SH-SY5Y (cell line): ENCODE measurements around the gene ISCA2.

Experiments used
- GATA2 ChIP-seq: IDR thresholded peaks from 2 replicates; pipeline ENCODE4 v1.6.1; 2011; ENCODE audit warnings: mild to moderate bottlenecking, low read depth, low read length
- GATA3 ChIP-seq: IDR thresholded peaks from 2 replicates; pipeline ENCODE4 v1.6.1; 2011; ENCODE audit warnings: low read depth, mild to moderate bottlenecking, low read length, moderate library complexity

The ISCA2 gene

GRCh38 chr14:74474376-74474775, 19.2 kb upstream of the ISCA2 start:
- TF ChIP-seq GATA2 (no peak), GATA3 (no peak)

GRCh38 chr14:74475678-74476077, 17.9 kb upstream of the ISCA2 start:
- TF ChIP-seq GATA3 (no peak), GATA2 (no peak)

- TF ChIP-seq GATA3 (no peak), GATA2 (no peak)
Measured at GRCh38 chr14:74476107-74476506, 17.5 kb upstream of the ISCA2 start.

- TF ChIP-seq GATA3 (no peak), GATA2 (no peak)
Measured at GRCh38 chr14:74476607-74477006, 17.0 kb upstream of the ISCA2 start.

GRCh38 chr14:74478996-74479635, 14.4 kb upstream of the ISCA2 start:
- TF ChIP-seq GATA2 (no peak), GATA3 (no peak)

GRCh38 chr14:74480046-74480445, 13.5 kb upstream of the ISCA2 start:
- TF ChIP-seq GATA2, result no peak
- no peak for TF ChIP-seq GATA3

- TF ChIP-seq GATA3, result no peak
- no peak for TF ChIP-seq GATA2
Measured at GRCh38 chr14:74482571-74482970, 11.0 kb upstream of the ISCA2 start.

- TF ChIP-seq GATA2 (no peak), GATA3 (no peak)
Measured at GRCh38 chr14:74483321-74483720, 10.2 kb upstream of the ISCA2 start.

- TF ChIP-seq GATA3, result no peak
Measured at GRCh38 chr14:74486164-74486563, 7.4 kb upstream of the ISCA2 start.

GRCh38 chr14:74488786-74489397, 4.7 kb upstream of the ISCA2 start:
- TF ChIP-seq GATA3 (no peak), GATA2 (no peak)

- no peak for TF ChIP-seq GATA2
Measured at GRCh38 chr14:74490486-74490885, 3.1 kb upstream of the ISCA2 start.

- TF ChIP-seq GATA3, result peak; percentile 15; the same call in 1 of the 2 replicates
- TF ChIP-seq GATA2, result peak; percentile 44; the same call in 1 of the 2 replicates
Measured at GRCh38 chr14:74491956-74492775, 1.4 kb upstream of the ISCA2 start.

GRCh38 chr14:74492776-74493342, 706 bp upstream of the ISCA2 start, which contains the start of gene NPC2:
Gene NPC2 (minus strand): TSS chr14:74493305. CDS start chr14:74493274, 31 bp downstream.
- TF ChIP-seq GATA3 (no peak), GATA2 (no peak)

- no peak for TF ChIP-seq GATA3
- TF ChIP-seq GATA2, result no peak
Measured at GRCh38 chr14:74495356-74495755, 1.8 kb downstream of the ISCA2 start.

- TF ChIP-seq GATA3, result no peak
- TF ChIP-seq GATA2, result no peak
Measured at GRCh38 chr14:74500417-74501134, 7.0 kb downstream of the ISCA2 start.
